ENCODE results near the gene KMT5C.
"Not testable (repeated sequence)": the region's sequence is repeated elsewhere in the genome, so short reads cannot be mapped to it uniquely, and the experiment has no call there.

Gene KMT5C

GRCh38 chr19:55319785-55320184 lies 19.9 kb upstream of the KMT5C start:
- no peak for DNase-seq

- DNase-seq: no peak
Observed at GRCh38 chr19:55320844-55321419, 18.7 kb upstream of the KMT5C start.

- DNase-seq: no peak
Observed at GRCh38 chr19:55321466-55322137, 18.1 kb upstream of the KMT5C start.

GRCh38 chr19:55322204-55322885 lies 17.3 kb upstream of the KMT5C start:
- no peak for DNase-seq

GRCh38 chr19:55324662-55325061 lies 15.0 kb upstream of the KMT5C start:
- no peak for DNase-seq

- DNase-seq: no peak
Observed at GRCh38 chr19:55325172-55325571, 14.5 kb upstream of the KMT5C start, which contains the start of gene TMEM150B. Gene TMEM150B (minus strand): TSS chr19:55325341. CDS start chr19:55321036, 4,305 bp downstream.

- DNase-seq: not testable (repeated sequence)
Observed at GRCh38 chr19:55328774-55329318, 10.8 kb upstream of the KMT5C start.

GRCh38 chr19:55329791-55330190 lies 9.9 kb upstream of the KMT5C start:
- DNase-seq: not testable (repeated sequence)

GRCh38 chr19:55333870-55334269 lies 5.8 kb upstream of the KMT5C start:
- no peak for DNase-seq

- no peak for DNase-seq
Observed at GRCh38 chr19:55336101-55336500, 3.6 kb upstream of the KMT5C start.

GRCh38 chr19:55339889-55340783 lies 460 bp downstream of the KMT5C start:
- DNase-seq: no peak

- DNase-seq: no peak
Observed at GRCh38 chr19:55340784-55341147, 1.1 kb downstream of the KMT5C start.

GRCh38 chr19:55341171-55341588 lies 1.5 kb downstream of the KMT5C start:
- DNase-seq: no peak

- DNase-seq: no peak
Observed at GRCh38 chr19:55341595-55342531, 2.2 kb downstream of the KMT5C start.

- DNase-seq: no peak
Observed at GRCh38 chr19:55344444-55344843, 4.8 kb downstream of the KMT5C start.

- no peak for DNase-seq
Observed at GRCh38 chr19:55345101-55345817, 5.6 kb downstream of the KMT5C start.

- no peak for DNase-seq
Observed at GRCh38 chr19:55345818-55346724, 6.4 kb downstream of the KMT5C start.

- DNase-seq: no peak
Observed at GRCh38 chr19:55346725-55347441, 7.2 kb downstream of the KMT5C start.

GRCh38 chr19:55347442-55348009 lies 7.8 kb downstream of the KMT5C start:
- DNase-seq: no peak

Data from NK-92 treated with Interleukin-12 subunit alpha and Interleukin-12 subunit beta, amount 100 ng/mL, for 24 hours (cell line).